ENCODE data around the gene UBE2K.

GRCh38 chr4:39741401-39741800, 43.5 kb downstream of the UBE2K start:
- TF ChIP-seq EP300 (IDR thresholded peaks at IDR 0.05; ENCODE audit: borderline replicate concordance): no peak
- TF ChIP-seq CEBPB (IDR thresholded peaks at IDR 0.05): no peak
- TF ChIP-seq TAF1 (IDR thresholded peaks at IDR 0.05; ENCODE audit: low read depth): no peak
- TF ChIP-seq CREB1 (IDR thresholded peaks at IDR 0.05; ENCODE audit: low read depth): no peak
- TF ChIP-seq, protein P1, sequence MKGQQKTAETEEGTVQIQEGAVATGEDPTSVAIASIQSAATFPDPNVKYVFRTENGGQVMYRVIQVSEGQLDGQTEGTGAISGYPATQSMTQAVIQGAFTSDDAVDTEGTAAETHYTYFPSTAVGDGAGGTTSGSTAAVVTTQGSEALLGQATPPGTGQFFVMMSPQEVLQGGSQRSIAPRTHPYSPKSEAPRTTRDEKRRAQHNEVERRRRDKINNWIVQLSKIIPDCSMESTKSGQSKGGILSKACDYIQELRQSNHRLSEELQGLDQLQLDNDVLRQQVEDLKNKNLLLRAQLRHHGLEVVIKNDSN (IDR thresholded peaks at IDR 0.05): no peak
- TF ChIP-seq EGR1 (IDR thresholded peaks at IDR 0.05): no peak
- TF ChIP-seq RAD21 (IDR thresholded peaks at IDR 0.05; ENCODE audit: low read depth): no peak
- no peak for TF ChIP-seq REST (IDR thresholded peaks at IDR 0.05; ENCODE audit: low read depth)
- no peak for TF ChIP-seq NFIC (IDR thresholded peaks at IDR 0.05)
- TF ChIP-seq, protein P2, sequence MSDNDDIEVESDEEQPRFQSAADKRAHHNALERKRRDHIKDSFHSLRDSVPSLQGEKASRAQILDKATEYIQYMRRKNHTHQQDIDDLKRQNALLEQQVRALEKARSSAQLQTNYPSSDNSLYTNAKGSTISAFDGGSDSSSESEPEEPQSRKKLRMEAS (IDR thresholded peaks at IDR 0.05): no peak
- no peak for TF ChIP-seq YY1 (IDR thresholded peaks at IDR 0.05; ENCODE audit: low read depth)
- no peak for TF ChIP-seq ZBTB7A (IDR thresholded peaks at IDR 0.05; ENCODE audit: low read depth)
- no peak for TF ChIP-seq TEAD4 (IDR thresholded peaks at IDR 0.05)
- TF ChIP-seq TCF12 (IDR thresholded peaks at IDR 0.05; ENCODE audit: low read depth): no peak
